ENCODE results near the gene SPHK2. TPM values are rescaled to one million over a fixed set of nuclear protein-coding genes. Genes with fewer than 3 reads are reported as not detected.

Gene SPHK2
- total and polyA plus RNA-seq, 2 experiments from 2014 or later = 18.3 to 50.3 TPM

DNA sequence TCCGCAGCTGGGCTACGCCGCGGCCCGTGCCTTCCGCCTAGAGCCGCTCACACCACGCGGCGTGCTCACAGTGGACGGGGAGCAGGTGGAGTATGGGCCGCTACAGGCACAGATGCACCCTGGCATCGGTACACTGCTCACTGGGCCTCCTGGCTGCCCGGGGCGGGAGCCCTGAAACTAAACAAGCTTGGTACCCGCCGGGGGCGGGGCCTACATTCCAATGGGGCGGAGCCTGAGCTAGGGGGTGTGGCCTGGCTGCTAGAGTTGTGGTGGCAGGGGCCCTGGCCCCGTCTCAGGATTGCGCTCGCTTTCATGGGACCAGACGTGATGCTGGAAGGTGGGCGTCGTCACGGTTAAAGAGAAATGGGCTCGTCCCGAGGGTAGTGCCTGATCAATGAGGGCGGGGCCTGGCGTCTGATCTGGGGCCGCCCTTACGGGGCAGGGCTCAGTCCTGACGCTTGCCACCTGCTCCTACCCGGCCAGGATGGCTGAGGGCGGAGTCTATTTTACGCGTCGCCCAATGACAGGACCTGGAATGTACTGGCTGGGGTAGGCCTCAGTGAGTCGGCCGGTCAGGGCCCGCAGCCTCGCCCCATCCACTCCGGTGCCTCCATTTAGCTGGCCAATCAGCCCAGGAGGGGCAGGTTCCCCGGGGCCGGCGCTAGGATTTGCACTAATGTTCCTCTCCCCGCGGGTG lies 10.4 kb downstream of the SPHK2 start:
- Histone ChIP-seq H3K27me3 (ENCODE audit: insufficient read depth) (no peaks in the 10 kb centered on the region), H3K4me2 (peak overlapping the region; percentile 89), H3K79me2 (replicated peaks; ENCODE audit: insufficient read depth) (peaks cover 8% of the 10 kb centered on the region), H3K27ac (ENCODE audit: low read depth) (peak overlapping the region; percentile 97), H4K20me1 (replicated peaks; ENCODE audit: insufficient read depth) (peaks cover 13% of the 10 kb centered on the region), H3K4me1 (ENCODE audit: insufficient read depth) (peaks cover 28% of the 10 kb centered on the region), H3K4me3 (peak overlapping the region; percentile 64), H2AFZ (no peak overlapping the region), H3K36me3 (ENCODE audit: insufficient read depth) (no peaks in the 10 kb centered on the region), H3F3A (replicated peaks; ENCODE audit: low read depth) (peaks cover 31% of the 10 kb centered on the region), H3K9me2 (ENCODE audit: insufficient read depth) (no peaks in the 10 kb centered on the region)
- TF ChIP-seq, protein P1, sequence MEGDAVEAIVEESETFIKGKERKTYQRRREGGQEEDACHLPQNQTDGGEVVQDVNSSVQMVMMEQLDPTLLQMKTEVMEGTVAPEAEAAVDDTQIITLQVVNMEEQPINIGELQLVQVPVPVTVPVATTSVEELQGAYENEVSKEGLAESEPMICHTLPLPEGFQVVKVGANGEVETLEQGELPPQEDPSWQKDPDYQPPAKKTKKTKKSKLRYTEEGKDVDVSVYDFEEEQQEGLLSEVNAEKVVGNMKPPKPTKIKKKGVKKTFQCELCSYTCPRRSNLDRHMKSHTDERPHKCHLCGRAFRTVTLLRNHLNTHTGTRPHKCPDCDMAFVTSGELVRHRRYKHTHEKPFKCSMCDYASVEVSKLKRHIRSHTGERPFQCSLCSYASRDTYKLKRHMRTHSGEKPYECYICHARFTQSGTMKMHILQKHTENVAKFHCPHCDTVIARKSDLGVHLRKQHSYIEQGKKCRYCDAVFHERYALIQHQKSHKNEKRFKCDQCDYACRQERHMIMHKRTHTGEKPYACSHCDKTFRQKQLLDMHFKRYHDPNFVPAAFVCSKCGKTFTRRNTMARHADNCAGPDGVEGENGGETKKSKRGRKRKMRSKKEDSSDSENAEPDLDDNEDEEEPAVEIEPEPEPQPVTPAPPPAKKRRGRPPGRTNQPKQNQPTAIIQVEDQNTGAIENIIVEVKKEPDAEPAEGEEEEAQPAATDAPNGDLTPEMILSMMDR (conservative IDR thresholded peaks at IDR 0.05; ENCODE audit: low read depth in 2 of 2) = no peak
- TF ChIP-seq, protein P2, sequence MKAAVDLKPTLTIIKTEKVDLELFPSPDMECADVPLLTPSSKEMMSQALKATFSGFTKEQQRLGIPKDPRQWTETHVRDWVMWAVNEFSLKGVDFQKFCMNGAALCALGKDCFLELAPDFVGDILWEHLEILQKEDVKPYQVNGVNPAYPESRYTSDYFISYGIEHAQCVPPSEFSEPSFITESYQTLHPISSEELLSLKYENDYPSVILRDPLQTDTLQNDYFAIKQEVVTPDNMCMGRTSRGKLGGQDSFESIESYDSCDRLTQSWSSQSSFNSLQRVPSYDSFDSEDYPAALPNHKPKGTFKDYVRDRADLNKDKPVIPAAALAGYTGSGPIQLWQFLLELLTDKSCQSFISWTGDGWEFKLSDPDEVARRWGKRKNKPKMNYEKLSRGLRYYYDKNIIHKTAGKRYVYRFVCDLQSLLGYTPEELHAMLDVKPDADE (IDR thresholded peaks at IDR 0.05) = no peak
- TF ChIP-seq STAT1 (IDR thresholded peaks at IDR 0.05; ENCODE audit: unreplicated experiment) = no peak
- no peak for TF ChIP-seq REST (IDR thresholded peaks at IDR 0.05; ENCODE audit: unreplicated experiment)
- TF ChIP-seq NANOG (IDR thresholded peaks at IDR 0.05; ENCODE audit: borderline replicate concordance) = no peak
- no peak for TF ChIP-seq EZH2 (IDR thresholded peaks at IDR 0.05; ENCODE audit: low read depth, unreplicated experiment)
- no peak for TF ChIP-seq ZNF462 (CRISPR knock-in tag; IDR thresholded peaks at IDR 0.05)
- no peak for TF ChIP-seq ZNF114 (CRISPR knock-in tag; IDR thresholded peaks at IDR 0.05)
- TF ChIP-seq POLR2AphosphoS5 (IDR thresholded peaks at IDR 0.05; ENCODE audit: low read depth) = peak; percentile 36; the same call in 1 of the 2 replicates
- TF ChIP-seq CREB1 (CRISPR knock-in tag; IDR thresholded peaks at IDR 0.05; ENCODE audit: low read depth) = peak; percentile 73
- no peak for TF ChIP-seq EZH2phosphoT487 (IDR thresholded peaks at IDR 0.05; ENCODE audit: unreplicated experiment)
- TF ChIP-seq JUNB (IDR thresholded peaks at IDR 0.05; ENCODE audit: unreplicated experiment) = no peak
- Mint-ChIP-seq H3K27me3 (ENCODE audit: insufficient read depth, low read depth, poor library complexity) (peaks cover 31% of the 10 kb centered on the region), H3K4me3 (peak overlapping the region; percentile 69), H3K36me3 (ENCODE audit: low read depth) (peaks cover 7% of the 10 kb centered on the region; the same call in 2 of the 3 replicates), H3K9me3 (no peaks in the 10 kb centered on the region; the same call in 1 of the 3 replicates), H3K4me1 (peaks cover 35% of the 10 kb centered on the region), H3K27ac (peak overlapping the region; percentile 95)
- ATAC-seq = peak; percentile 78
- DNase-seq (ENCODE audit: low spot score) = peak; percentile 99

All from GM23338 (cell line).